GM19193 (cell line): Measurements from ENCODE around the gene HOXA6.

Experiments
- POLR2A ChIP-seq: IDR thresholded peaks from 4 replicates; pipeline ENCODE4 v1.6.1; 2011; ENCODE audit not compliant: insufficient read depth, insufficient read length; ENCODE audit errors: extremely low read depth

HOXA6 gene

DNA sequence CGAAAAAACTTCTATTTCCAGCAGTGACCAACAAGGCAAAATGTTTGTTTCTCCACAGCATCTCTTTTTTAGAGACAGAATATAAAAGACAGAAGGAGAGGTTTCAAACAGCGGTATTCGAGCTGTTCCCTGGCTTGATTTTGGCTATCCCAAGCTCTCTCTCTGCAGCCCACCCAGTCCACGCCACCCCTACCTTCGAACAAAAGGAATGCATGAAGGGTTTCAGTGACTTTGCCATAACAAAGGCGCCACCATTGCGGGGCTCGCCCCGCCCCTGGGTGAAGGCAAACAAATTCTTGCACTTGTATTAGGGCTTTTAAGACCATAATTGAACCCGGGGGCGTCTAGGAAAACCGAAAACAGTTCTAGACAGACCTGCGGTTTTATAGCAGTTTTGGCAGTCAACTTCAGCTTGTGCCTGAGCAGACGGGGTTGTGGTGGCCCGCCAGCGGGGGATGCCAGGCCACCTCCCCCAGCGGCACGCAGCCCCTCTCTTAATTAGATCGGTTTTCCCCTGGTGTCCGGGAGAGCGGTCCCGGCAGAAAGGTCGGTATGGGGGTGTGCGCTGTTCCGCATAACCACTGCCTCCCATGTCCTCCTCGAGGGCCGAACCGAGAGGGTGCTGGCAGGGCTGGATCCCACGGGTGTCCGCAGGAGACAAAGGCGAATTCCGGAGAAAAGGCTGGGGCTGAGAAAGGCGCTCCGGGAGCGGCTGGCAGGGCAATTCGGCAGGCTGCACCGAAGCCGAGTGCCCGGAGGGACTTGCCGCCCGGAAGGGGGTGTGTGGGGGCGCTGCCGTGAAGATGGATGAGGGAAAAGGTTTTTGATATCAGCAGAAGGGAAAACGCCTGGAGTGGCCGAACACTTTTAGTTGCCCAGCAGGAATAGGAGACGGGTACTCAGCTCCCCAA is 40.2 kb upstream of the HOXA6 start:
- no peak for TF ChIP-seq POLR2A

DNA sequence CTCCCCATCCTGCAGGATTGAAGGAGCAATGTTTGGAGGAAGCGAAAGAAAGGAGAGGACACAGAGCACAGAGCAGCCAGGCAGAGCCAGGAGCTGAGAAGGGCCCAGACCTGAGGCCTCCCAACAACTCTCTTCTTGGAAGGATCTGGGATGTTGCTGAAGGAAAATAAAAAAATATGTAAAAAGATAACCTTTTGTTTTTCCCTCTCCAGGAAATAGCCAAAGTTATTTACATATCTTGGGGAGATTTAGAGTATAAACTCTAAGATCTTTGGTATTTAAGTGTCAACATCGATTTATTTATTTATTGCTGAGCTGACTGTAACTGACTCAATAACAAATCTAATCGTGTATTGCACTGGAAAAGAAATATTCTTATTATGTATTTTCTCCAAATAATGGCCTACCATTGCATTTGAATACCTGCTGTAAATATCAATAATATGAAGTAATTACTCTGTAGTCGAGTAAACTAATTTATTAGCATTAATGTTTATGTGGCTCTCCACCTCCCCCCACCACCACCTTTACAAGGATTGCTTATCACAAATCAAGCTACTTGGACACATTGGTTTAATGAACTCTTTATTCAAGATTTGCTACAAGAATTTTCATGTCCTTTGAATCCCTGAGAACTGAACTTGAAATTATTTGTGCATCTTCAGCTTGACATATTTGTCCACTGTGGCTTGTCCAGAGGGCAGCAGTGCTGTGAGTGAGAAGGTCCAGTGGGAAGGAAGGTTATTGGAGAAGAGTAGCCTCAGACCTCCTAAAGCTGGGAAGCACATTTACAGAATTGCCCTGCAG is 39.3 kb upstream of the HOXA6 start:
- no peak for TF ChIP-seq POLR2A

DNA sequence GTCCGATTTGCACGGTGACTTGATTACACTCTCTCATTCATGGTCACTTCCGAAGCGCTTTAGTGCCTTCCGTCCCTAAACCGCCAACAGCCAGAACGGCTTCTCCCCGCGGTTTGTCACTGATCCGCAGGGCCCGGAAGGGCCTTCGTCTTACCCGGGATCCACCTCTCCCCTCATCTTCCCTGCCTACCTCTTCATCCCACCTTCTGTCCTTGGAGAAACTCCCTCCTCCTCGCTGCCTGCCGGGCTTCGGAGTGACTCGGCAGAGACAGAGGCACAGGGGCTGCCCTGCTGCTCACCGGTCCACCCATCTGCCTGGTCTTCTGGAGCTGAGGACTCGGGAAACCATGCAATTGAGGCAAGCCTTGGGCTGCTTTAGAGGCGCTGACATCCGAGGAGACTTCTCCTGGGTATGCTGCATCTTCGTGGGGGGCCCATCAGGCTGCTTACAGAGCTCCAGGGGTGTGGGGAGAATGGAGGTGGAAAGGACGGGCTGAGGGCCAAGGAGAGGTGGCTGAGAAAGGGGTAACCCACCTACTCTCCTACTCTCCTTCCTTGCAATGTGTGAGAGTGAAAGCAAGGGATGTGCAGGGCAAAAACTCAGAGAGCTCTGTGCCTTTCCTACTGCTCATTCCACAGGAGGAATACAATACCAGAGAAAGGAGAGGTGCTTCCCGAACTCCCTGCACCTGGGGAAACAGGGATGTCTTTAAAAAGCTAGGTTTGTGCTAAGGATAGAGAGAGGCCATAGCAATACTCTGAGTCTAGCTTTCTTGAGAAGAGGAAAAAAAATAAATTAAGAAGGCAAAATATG is 38.5 kb upstream of the HOXA6 start:
- no peak for TF ChIP-seq POLR2A

DNA sequence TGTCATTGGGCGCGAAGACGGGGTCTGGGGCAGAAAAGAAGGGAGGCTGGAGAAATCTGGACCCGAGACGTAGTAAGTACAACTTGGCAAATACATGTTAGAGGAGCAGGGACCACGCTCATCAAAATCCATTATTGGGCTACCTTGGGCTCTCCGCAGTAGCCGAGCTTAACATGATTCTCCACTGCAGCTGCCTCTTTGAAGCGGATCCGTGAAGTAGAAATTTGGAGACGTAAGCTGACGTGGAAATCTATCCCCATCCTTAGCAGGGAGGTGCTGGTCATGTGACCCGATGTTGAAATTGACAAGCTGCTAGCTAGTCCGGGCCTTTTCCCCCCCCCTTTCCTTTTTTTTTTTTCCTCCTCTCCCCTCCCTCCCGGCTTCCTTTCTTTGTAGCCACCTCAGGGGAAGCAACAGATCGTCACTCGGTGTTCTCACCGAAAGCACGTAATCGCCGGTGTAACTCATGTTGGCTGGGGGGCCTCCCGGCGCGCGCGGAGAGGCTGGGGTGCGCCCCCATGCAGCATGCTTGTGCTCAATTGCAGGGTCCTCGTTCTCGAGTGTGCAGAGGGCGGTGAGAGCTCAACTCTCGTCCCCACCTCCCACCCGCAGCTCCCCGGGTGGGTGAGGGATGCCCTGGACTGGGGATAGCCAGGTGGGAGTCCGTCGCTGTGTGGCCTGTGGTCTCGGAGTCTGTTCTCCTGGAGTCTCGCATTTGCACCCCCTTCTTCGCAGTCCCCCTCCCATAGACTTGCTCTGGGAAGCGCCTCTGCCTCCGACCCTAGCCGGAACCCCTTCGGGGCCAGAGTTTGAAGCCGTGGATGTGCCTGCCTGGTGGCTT is 37.7 kb upstream of the HOXA6 start, which contains the start of gene HOXA11:
HOXA11 (minus strand) TSS at position 220 of the 841 bp plus-strand sequence; CDS start at position 132, 88 bp downstream.
- TF ChIP-seq POLR2A: no peak

DNA sequence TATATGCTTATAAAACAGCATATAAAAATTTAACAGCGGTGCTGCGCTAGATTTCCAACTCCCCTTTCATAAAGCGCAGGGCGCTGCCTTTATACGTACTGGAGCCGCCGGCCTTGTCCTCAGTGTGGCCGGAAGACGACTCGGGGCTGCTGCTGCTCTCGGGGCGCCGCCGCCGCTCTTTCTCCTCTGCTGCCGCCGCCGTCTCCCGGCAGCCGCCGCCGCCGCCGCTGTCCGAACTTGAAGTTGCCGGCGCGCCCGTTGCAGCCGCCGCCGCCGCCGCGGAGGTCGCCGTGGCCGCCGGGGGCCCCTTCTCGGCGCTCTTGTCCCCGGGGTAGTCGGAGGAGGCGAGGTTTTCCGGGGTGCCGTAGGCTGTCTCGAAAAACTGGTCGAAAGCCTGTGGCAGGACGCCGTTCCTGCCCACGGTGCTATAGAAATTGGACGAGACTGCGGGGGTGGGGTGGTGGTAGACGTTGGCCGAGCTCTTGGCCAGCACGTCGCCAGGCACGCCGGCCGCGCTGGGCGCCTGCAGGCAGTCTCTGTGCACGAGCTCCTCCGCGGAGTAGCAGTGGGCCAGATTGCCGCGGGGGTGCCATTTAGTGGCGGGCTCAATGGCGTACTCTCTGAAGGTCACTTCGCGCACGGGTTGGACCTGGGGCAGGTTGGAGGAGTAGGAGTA is 36.9 kb upstream of the HOXA6 start:
- TF ChIP-seq POLR2A: no peak

DNA sequence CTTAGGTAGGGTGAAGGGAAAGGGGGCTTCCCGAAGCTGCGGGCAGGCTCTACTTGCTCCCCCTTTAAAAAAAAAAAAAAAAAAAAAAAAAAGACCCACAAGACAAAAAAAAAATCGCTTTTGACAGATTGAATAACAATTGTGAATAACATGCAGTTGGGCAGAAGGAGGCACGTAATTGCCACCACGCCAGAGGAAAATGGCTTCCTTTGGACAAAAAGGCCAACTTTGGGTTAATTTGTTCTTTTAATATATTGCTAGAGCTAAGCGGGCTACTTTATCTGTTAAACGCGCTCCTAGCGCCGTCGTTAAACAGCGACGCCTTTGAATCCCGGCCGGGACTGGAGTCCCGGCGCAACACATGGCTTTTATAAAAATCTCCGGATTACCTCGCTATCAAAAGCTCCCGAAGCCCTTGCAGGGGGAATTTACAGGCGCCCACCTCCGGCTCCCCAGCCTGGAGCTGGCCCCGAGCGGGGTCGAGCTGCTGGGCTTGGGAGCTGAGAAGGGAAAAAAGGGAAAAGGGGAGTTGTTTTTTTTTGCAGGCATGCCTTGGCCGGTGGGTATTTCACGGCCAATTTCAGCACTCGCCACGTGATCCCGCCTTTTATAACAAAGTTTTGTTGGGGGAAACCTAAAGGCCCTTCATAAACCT is 36.2 kb upstream of the HOXA6 start:
- no peak for TF ChIP-seq POLR2A

DNA sequence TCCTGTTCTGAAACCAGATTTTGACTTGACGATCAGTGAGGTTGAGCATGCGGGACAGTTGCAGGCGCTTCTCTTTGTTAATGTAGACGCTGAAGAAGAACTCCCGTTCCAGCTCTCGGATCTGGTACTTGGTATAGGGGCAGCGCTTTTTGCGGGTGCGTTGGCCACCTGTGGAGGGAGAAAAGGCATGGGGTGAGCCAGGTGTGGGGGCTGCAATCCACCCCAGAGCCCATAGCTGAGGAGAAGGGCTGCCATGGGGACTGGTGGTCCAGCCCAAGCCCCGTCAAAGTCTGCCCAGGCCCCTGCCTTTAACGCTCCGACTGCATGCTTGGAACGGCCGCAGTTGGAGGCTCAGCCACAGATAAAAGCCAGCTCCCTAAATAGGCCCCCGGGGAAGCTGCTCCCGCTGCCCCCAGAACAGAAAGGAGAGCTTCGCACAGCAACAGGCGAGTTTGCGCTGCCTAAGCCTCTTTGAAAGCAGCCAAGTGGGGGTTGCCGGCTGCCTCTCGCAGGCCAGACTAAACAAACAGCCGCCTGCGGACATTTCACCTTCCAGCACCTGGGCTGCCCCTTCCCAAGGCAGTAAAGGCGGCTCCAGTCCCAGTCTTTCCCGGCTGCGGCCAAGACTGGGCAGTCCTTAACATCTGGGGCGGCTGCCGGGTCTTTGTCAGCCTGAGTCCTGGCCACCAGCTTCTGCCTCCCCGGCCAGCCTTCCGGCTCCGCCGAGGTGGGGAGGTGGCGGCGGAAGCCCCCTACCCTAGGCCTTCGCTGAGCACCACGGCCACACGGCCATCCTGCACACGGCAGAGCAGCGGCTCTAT is 35.5 kb upstream of the HOXA6 start:
- no peak for TF ChIP-seq POLR2A

DNA sequence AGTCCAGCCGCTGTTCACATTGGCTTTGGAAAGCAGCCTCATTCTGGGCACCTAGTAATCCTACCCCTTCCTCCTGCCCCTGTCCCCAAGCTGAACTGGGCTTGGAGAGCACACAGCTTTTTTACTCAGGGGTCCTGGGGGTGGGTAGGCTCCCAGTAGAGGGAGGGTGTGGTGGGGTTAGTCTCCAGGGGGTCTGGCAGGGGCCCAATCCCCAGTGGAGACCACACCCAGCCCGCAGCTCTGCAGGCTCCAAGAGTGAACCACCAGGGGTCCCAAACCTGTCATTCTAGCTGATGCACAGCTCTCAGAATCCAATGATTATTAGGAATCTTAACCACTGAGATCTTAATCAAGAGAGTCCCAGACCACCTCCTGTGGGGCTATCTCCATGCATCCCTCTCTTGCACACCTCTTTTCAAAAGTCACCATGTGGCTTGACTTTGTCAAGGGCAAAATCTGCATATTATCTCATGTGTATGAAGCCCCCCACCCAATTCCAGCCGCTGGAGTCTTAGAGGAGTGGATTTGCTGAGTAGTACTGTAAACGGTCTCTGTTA is 34.8 kb upstream of the HOXA6 start:
- TF ChIP-seq POLR2A: no peak

DNA sequence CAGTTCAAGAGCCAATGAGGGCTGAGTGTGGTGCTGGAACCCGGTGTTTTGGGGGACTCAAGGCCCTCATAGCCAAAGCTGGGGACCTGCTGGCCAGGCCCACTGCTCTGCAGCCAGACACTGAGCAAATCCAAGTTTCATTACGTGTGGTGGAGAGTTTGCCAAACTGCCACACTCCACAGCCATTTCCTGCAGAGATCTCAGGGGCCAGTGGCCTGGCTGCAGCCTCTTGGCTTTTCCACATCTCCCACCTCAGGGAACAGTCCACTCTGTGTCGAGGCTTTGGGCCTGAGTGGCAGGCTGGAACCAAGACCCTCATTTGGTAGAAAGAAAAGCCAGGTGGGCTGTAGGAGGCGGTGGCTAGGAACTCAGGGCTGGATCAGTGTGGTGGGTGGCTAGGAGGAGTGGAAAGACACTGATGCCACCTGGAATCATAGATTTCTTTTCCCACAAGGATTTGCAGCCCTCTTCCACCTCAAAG is 34.3 kb upstream of the HOXA6 start:
- TF ChIP-seq POLR2A: no peak

DNA sequence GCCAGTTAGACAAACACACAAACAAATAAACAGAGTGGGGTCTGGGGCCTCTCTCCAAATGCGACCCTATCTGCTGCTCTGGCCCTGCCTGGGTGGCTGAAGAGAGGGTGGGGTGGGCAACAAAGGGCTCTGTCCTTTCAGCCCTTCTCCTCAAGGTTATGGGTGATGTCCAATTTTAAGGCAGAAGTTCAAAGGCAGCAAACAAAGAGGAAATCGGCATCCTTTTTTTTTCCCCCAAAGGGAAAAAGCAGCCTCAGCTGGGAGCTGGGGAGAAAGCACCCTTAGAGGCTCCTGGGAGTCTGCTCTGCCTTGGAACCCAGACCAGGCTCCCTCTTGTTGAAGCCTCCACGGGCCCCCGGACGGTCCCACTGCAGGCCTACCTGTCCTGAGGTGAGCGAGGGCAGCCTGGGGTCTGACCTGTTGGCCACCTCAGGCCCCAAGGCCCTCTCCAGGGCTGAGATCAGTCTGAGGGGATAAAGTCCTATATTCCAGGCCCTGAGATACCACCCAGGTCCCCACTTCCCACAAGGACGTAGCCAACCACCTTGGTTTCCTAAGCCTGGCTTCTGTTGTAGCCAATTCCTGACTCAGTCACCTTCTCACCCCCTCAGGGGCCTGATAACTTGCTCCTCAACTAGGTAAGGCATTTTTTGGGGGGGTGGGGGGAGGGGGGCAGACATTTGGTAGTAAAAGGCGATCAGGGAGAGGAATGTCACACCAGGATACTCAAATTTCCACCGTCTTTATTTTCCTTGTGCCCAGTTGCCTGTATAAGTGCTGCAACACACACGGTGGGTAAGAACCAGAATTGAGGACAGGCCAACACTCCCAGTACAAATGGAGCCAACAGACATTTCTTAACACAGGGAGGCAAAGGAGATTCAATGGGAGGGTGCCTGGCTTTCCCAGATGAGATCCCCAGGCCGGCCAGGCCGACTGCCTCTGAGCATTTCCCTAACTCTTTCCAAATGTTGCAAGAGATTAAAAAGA is 33.2 kb upstream of the HOXA6 start:
- no peak for TF ChIP-seq POLR2A
